Measurements from ENCODE around the gene MDFI.

DNA sequence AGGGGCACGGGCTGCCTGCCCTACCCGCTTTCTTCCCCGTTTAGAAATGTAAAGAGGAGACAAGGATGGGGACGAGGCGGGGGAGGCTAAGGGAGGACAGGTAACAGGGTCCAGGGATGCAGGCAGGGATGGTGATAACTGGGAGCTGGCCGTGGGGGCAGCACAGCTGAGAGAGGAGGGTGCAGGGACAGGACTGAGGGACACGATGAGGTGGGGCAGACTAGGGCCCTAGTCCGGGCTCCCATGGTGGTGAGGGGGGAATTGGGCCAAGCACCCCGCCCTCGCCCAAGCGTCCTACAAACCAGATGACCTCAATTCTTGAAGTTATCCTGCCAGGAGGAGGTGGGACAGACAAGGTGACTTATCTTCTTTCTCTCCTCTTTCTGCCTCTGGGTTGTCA is 44.4 kb upstream of the MDFI start:
- no peak for TF ChIP-seq EZH2phosphoT487 (IDR thresholded peaks at IDR 0.05; ENCODE audit: insufficient read depth, low read depth)
- no peak for TF ChIP-seq EZH2 (IDR thresholded peaks at IDR 0.05; ENCODE audit: insufficient read depth, poor library complexity, severe bottlenecking)
